ENCODE results near the gene PRR18. TPM values are rescaled to one million over a fixed set of nuclear protein-coding genes. Genes with fewer than 3 reads are reported as not detected.
A peak's percentile ranks its signal among the peaks of the same experiment; 100 is the strongest.

Gene PRR18
- not detected in 2 replicates for polyA plus RNA-seq (2011; rRNA removed)
- not detected in 2 replicates for polyA minus RNA-seq (2011; rRNA and poly(A)+ RNA removed)

GRCh38 chr6:166308033-166308768 lies at the start of gene PRR18:
PRR18 (minus strand) TSS chr6:166308392; CDS start chr6:166308142, 250 bp downstream.
- peak within 1 kb of the TSS; percentile 14 for H3K4me3 ChIP-seq (ENCODE audit: low read depth, low read length)
- DNase-seq (ENCODE audit: low read depth) = no peak
- no peak for TF ChIP-seq CTCF (IDR thresholded peaks at IDR 0.05; ENCODE audit: insufficient read depth, low read depth, low read length)
- ChIA-PET POLR2A (no interaction called here), CTCF (interaction anchor here (0.8 to 1.8 kb wide), 3 partner anchors 74 to 92 kb away, joined by 3 to 7 read pairs (median 4); no protein-coding TSS in a partner anchor)
- peaks cover 26% of the 10 kb centered on the region for H3K27me3 ChIP-seq (ENCODE audit: control insufficient read depth, insufficient read depth, low read length)
- no peaks in the 10 kb centered on the region for H3K36me3 ChIP-seq (ENCODE audit: control insufficient read depth, insufficient read depth, low read length)

DNA sequence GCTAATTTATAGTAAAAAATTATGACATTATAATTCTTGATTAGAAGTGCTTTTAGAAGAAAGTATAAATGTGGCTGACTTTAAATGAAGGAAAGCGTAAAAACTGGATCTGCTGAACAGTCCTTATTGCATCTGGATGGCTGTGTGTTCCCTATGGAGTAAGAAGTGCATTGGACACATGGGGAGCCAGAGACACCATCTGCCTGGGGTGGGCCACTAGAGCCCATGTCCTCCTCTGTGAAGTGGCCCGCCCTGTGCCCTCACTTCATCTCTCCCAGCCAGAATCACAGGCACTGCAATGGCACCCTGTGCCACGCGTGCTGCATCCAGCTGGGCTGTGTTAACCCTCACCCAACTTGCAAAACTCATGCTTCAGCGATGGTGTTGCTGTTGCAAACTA lies 47.4 kb upstream of the PRR18 start:
- CTCF ChIA-PET = no interaction called here
- TF ChIP-seq CTCF (IDR thresholded peaks at IDR 0.05; ENCODE audit: insufficient read depth, low read depth, low read length) = no peak

DNA sequence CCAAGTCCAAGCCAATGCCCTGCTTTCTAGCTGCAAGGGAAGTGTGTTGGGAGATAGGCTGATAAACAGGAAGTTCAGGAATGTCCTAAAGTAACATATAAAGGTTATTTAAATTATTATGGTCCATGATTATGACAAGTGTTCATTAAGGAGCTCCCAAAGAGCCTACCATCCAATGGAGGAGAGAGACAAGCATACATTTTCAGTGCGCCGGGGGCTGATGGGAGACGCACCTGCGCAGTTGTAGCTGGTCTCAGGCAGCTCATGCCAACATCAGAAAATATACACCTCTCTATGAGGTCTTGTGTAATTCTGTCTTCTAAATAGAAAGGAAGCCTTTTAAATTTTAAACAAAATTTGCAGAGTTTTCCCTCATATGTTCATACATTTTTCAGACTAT lies 46.8 kb upstream of the PRR18 start:
- POLR2A ChIA-PET = no interaction called here
- H3K36me3 ChIP-seq (ENCODE audit: control insufficient read depth, insufficient read depth, low read length) = no peaks in the 10 kb centered on the region
- CTCF ChIA-PET = no interaction called here
- no peak for DNase-seq (ENCODE audit: low read depth)
- TF ChIP-seq CTCF (IDR thresholded peaks at IDR 0.05; ENCODE audit: insufficient read depth, low read depth, low read length) = no peak
- H3K27me3 ChIP-seq (ENCODE audit: control insufficient read depth, insufficient read depth, low read length) = peaks cover 4% of the 10 kb centered on the region
- no peak overlapping the region for H3K4me3 ChIP-seq (ENCODE audit: low read depth, low read length)

More for the DNA sequence above, 47.4 kb upstream of the PRR18 start:
- no peak for DNase-seq (ENCODE audit: low read depth)
- POLR2A ChIA-PET = no interaction called here
- Histone ChIP-seq H3K27me3 (ENCODE audit: control insufficient read depth, insufficient read depth, low read length) (peaks cover 4% of the 10 kb centered on the region), H3K36me3 (ENCODE audit: control insufficient read depth, insufficient read depth, low read length) (no peaks in the 10 kb centered on the region), H3K4me3 (ENCODE audit: low read depth, low read length) (no peak overlapping the region)

DNA sequence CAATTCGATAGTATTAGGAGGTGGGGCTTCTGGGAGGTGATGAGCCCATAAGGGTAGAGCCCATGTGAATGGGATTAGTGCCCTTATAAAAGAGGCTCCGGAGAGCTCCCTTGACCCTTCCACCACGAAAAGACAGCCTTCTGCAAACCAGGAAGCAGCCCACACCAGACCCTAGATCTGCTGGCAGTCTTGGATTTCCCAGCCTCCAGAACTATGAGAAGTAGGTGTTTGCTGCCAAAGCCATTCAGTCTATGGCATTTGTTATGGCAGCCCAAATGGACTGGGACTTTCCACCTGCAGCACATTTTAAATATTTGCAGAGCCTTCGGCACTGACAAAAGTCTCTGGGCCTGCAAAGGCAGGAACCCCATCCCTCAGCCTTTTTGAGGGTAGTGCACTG lies 46.0 kb upstream of the PRR18 start:
- Histone ChIP-seq H3K36me3 (ENCODE audit: control insufficient read depth, insufficient read depth, low read length) (no peaks in the 10 kb centered on the region), H3K4me3 (ENCODE audit: low read depth, low read length) (no peak overlapping the region), H3K27me3 (ENCODE audit: control insufficient read depth, insufficient read depth, low read length) (peaks cover 4% of the 10 kb centered on the region)
- no peak for DNase-seq (ENCODE audit: low read depth)
- CTCF ChIA-PET = no interaction called here
- POLR2A ChIA-PET = no interaction called here
- no peak for TF ChIP-seq CTCF (IDR thresholded peaks at IDR 0.05; ENCODE audit: insufficient read depth, low read depth, low read length)

DNA sequence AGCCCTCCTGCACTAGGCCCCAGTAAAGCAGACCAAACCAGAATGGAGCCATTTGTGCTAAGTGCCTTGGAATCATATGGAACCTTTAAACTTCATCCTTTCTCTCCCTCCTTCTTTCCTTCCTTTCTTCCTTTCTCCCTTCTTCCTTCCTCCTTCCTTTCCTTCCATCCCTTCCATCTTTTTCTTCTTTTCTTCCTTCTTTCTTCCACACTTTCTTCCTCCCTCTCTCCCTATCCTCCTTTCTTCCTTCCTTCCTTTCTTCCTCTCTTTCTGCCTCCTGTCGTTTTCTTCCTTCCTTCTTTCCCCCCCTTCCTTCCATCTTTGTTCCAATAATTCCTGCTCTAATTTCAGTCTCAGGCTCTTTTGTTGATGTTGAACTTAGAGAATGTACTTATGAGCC lies 45.3 kb upstream of the PRR18 start:
- DNase-seq (ENCODE audit: low read depth) = no peak
- Histone ChIP-seq H3K27me3 (ENCODE audit: control insufficient read depth, insufficient read depth, low read length) (peaks cover 4% of the 10 kb centered on the region), H3K4me3 (ENCODE audit: low read depth, low read length) (no peak overlapping the region), H3K36me3 (ENCODE audit: control insufficient read depth, insufficient read depth, low read length) (no peaks in the 10 kb centered on the region)
- CTCF ChIA-PET = no interaction called here
- TF ChIP-seq CTCF (IDR thresholded peaks at IDR 0.05; ENCODE audit: insufficient read depth, low read depth, low read length) = no peak
- POLR2A ChIA-PET = no interaction called here

All from BJ (cell line).